OCI-LY1 (cell line): Measurements from ENCODE around the gene CAMTA1.

Experiments
- H2AFZ ChIP-seq: fragments of 200-600 bp; sonication (generic), shearing (Covaris generic); 2 replicates; pipeline ENCODE4 v1.6.0; 2014; ENCODE audit warnings: antibody characterized with exemption, mild to moderate bottlenecking, low read length
- H3F3A ChIP-seq: fragments of 200-600 bp; sonication (generic), shearing (Covaris generic); 2 replicates; pipeline ENCODE4 v1.6.0; 2014; ENCODE audit warnings: mild to moderate bottlenecking, antibody characterized with exemption, low read length, moderate library complexity; ENCODE audit not compliant: insufficient read depth
- H3K27ac ChIP-seq: fragments of 200-600 bp; sonication (generic); 2 replicates; pipeline ENCODE4 v1.5.1; 2014; ENCODE audit warnings: low read length, mixed run types, mild to moderate bottlenecking, low read depth; ENCODE audit not compliant: poor library complexity, severe bottlenecking
- H3K27me3 ChIP-seq: fragments of 200-600 bp; sonication (generic); 2 replicates; pipeline ENCODE4 v1.6.0; 2014; ENCODE audit warnings: antibody characterized with exemption, mild to moderate bottlenecking, low read length, moderate library complexity; ENCODE audit not compliant: insufficient read depth
- H3K36me3 ChIP-seq: fragments of 200-600 bp; sonication (generic); 2 replicates; pipeline ENCODE4 v1.6.1; 2014; ENCODE audit warnings: mild to moderate bottlenecking, antibody characterized with exemption, low read length, moderate library complexity, mixed read lengths; ENCODE audit not compliant: insufficient read depth
- H3K4me1 ChIP-seq: fragments of 200-600 bp; sonication (generic); 2 replicates; pipeline ENCODE4 v1.5.1; 2014; ENCODE audit warnings: mild to moderate bottlenecking, low read length, moderate library complexity; ENCODE audit not compliant: insufficient read depth, severe bottlenecking
- H3K4me2 ChIP-seq: fragments of 200-600 bp; sonication (generic), shearing (Covaris generic); 2 replicates; pipeline ENCODE4 v1.6.1; 2014; ENCODE audit warnings: low read length
- H3K4me3 ChIP-seq: fragments of 200-600 bp; sonication (generic); 2 replicates; pipeline ENCODE4 v1.5.1; 2014; ENCODE audit warnings: low read length, low read depth, mild to moderate bottlenecking, mixed read lengths; ENCODE audit not compliant: poor library complexity, severe bottlenecking
- H3K79me2 ChIP-seq: fragments of 200-600 bp; shearing (Covaris generic); 2 replicates; pipeline ENCODE4 v1.6.1; 2016; ENCODE audit warnings: mixed run types, low read length, mixed read lengths; ENCODE audit not compliant: insufficient read depth
- H3K9ac ChIP-seq: fragments of 200-600 bp; sonication (generic), shearing (Covaris generic); 2 replicates; pipeline ENCODE4 v1.6.1; 2014; ENCODE audit warnings: mild to moderate bottlenecking, low read length, mixed read lengths
- H3K9me2 ChIP-seq: fragments of 200-600 bp; sonication (generic), shearing (Covaris generic); 2 replicates; pipeline ENCODE4 v1.6.1; 2014; ENCODE audit warnings: low read depth, mild to moderate bottlenecking, low read length, mixed read lengths
- H3K9me3 ChIP-seq: fragments of 200-600 bp; shearing (Covaris generic); 2 replicates; pipeline ENCODE4 v1.6.1; 2014; ENCODE audit warnings: low read length, mixed read lengths
- H4K20me1 ChIP-seq: fragments of 200-600 bp; sonication (generic), shearing (Covaris generic); 2 replicates; pipeline ENCODE4 v1.6.0; 2016; ENCODE audit warnings: mild to moderate bottlenecking, low read length; ENCODE audit not compliant: insufficient read depth
- EZH2 ChIP-seq: fragments of 200-600 bp; sonication (generic), shearing (Covaris generic); IDR thresholded peaks from 2 replicates; pipeline ENCODE4 v1.8.0; 2017; ENCODE audit warnings: borderline replicate concordance, mixed run types, mild to moderate bottlenecking, antibody characterized with exemption, low read length, moderate library complexity, mixed read lengths
- TF ChIP-seq, protein P1 (sequence below): fragments of 200-600 bp; sonication (generic), shearing (Covaris generic); IDR thresholded peaks from 2 replicates; pipeline ENCODE4 v1.5.1; 2017; ENCODE audit warnings: mild to moderate bottlenecking, antibody characterized with exemption, low read length, moderate library complexity, mixed read lengths

Gene CAMTA1

DNA sequence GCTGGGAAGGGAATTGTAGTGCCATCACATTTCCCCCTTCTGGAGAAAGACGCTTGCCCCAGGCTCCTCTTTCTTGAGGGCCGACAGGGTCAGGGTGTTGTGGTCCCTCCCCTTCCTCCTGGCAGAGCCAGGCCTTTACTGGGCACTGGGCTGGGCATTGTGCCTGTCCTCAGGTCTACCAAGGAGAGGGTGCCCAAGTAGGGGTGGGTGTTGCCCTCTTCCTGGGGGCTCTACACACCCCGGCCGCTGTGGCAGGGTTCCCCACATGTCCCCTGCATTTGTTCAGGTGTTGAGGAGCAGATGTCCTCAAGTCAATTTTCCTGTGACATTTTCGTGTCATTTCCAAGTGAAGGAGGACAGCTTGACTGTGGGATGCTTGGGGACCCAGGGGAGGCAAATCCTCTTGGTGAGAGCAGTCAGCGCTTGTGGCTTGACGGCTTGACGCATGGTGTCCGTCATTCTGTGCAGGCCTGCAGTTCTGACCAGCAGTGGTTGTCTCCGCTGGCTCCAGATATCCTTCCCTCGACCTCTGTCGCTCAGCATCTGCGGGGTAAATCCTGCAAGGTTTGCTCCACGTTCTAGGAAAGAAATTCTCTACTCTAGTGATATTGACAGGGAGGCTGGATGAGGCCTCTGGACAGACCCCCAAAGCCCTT is 804.0 kb downstream of the CAMTA1 start:
- Histone ChIP-seq H3K4me1 (no peaks in the 10 kb centered on the region), H3K9ac (no peak overlapping the region), H3K9me3 (no peaks in the 10 kb centered on the region), H3K36me3 (no peaks in the 10 kb centered on the region), H3K9me2 (no peaks in the 10 kb centered on the region), H3K27me3 (no peaks in the 10 kb centered on the region), H2AFZ (no peak overlapping the region), H3K4me2 (no peak overlapping the region), H3K4me3 (no peak overlapping the region), H3K79me2 (no peaks in the 10 kb centered on the region), H4K20me1 (no peaks in the 10 kb centered on the region), H3K27ac (no peak overlapping the region), H3F3A (no peaks in the 10 kb centered on the region)
- no peak for TF ChIP-seq EZH2
- TF ChIP-seq, protein P1, sequence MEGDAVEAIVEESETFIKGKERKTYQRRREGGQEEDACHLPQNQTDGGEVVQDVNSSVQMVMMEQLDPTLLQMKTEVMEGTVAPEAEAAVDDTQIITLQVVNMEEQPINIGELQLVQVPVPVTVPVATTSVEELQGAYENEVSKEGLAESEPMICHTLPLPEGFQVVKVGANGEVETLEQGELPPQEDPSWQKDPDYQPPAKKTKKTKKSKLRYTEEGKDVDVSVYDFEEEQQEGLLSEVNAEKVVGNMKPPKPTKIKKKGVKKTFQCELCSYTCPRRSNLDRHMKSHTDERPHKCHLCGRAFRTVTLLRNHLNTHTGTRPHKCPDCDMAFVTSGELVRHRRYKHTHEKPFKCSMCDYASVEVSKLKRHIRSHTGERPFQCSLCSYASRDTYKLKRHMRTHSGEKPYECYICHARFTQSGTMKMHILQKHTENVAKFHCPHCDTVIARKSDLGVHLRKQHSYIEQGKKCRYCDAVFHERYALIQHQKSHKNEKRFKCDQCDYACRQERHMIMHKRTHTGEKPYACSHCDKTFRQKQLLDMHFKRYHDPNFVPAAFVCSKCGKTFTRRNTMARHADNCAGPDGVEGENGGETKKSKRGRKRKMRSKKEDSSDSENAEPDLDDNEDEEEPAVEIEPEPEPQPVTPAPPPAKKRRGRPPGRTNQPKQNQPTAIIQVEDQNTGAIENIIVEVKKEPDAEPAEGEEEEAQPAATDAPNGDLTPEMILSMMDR, result no peak

DNA sequence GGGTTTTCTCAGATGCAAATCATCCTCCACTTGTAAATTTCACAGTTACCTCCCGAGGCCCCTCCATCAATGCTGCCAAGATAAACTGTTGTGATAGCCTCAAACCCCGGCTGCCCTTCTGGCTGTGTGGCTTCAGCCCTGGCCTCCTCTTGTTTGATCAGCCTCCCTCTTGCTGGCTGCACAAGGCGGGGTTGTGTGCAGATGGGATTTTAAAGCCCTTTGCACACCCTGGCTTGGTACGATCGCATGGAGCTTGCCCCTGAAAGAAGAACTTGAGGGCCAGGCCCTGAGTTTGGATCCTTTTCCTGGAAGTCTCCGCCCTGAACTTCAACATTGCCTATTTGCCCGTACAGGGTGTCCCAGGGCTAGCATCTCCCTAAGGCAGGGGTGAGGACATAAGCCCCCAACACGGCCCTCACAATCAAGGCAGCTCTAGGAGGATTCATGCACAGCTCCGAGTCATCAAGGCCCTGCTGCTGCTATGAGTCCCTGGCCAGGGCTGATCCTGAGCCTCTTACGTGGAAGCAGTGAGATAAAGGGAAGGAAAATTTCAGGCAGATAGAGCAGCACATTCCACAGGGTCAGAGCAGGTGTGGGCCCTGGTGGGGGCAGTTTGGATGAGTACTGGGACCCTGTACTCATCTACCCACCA is 804.6 kb downstream of the CAMTA1 start:
- no peaks in the 10 kb centered on the region for H4K20me1 ChIP-seq
- no peak overlapping the region for H3K4me2 ChIP-seq
- no peaks in the 10 kb centered on the region for H3K4me1 ChIP-seq
- H2AFZ ChIP-seq, result no peak overlapping the region
- H3K9me3 ChIP-seq, result no peaks in the 10 kb centered on the region
- no peak overlapping the region for H3K9ac ChIP-seq
- H3K36me3 ChIP-seq, result no peaks in the 10 kb centered on the region
- no peak overlapping the region for H3K4me3 ChIP-seq
- TF ChIP-seq, protein P1, result no peak
- no peak for TF ChIP-seq EZH2
- no peaks in the 10 kb centered on the region for H3F3A ChIP-seq
- no peaks in the 10 kb centered on the region for H3K79me2 ChIP-seq
- H3K27me3 ChIP-seq, result no peaks in the 10 kb centered on the region
- no peaks in the 10 kb centered on the region for H3K9me2 ChIP-seq
- H3K27ac ChIP-seq, result no peak overlapping the region

DNA sequence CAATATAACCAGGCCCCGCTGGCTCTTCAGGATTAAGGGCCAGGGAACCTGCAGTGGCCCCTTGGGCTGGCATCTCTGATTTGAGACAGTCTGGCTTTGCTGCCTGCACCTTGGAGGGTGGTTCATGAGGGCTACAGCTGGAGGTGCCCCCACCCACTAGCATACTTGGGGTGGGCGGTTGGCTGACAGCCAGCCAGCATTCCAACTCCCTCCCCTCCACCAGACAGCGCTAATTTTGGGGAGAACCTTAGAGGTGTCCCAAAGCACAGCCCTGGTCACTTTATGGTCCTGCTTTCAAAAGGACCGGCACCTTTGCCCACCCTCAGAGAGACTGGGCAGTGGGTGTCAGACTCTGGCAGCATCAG is 805.2 kb downstream of the CAMTA1 start:
- Histone ChIP-seq H3K27ac (no peak overlapping the region), H3K36me3 (no peaks in the 10 kb centered on the region), H3K79me2 (no peaks in the 10 kb centered on the region), H3F3A (no peaks in the 10 kb centered on the region), H3K4me1 (no peaks in the 10 kb centered on the region), H3K4me2 (no peak overlapping the region), H3K9ac (no peak overlapping the region), H3K9me2 (no peaks in the 10 kb centered on the region), H3K27me3 (no peaks in the 10 kb centered on the region), H3K4me3 (no peak overlapping the region), H2AFZ (no peak overlapping the region), H3K9me3 (no peaks in the 10 kb centered on the region), H4K20me1 (no peaks in the 10 kb centered on the region)
- TF ChIP-seq, protein P1, result no peak
- no peak for TF ChIP-seq EZH2
